ENCODE measurements around the gene STUM. TPM values are rescaled to one million over a fixed set of nuclear protein-coding genes. Genes with fewer than 3 reads are reported as not detected.

Gene STUM
- total and polyA plus RNA-seq, 2 donors from 2014 or later = 1.6 to 1.9 TPM

DNA sequence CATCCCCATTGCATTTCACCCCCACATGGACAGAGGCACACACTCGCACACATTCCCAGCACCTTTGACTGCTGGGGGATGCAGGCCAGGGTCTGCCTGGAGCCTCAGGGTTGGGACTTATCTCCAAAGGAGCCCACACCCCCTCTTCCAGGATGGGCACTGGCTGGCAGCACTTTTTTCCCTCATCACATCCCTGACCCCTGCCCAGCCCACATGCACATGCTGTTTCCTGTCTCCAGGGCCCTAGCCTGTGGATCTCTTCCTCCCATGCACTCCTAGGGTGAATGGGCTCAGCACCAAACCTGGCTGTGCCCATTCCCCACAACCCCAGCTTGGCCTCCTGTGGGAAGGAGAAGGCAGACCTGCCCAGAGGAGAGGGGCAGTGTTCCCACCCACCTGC lies 59.3 kb downstream of the STUM start:
- intact Hi-C loops (cut with DNase I) = no loop called here
- FAIRE-seq = no peak

DNA sequence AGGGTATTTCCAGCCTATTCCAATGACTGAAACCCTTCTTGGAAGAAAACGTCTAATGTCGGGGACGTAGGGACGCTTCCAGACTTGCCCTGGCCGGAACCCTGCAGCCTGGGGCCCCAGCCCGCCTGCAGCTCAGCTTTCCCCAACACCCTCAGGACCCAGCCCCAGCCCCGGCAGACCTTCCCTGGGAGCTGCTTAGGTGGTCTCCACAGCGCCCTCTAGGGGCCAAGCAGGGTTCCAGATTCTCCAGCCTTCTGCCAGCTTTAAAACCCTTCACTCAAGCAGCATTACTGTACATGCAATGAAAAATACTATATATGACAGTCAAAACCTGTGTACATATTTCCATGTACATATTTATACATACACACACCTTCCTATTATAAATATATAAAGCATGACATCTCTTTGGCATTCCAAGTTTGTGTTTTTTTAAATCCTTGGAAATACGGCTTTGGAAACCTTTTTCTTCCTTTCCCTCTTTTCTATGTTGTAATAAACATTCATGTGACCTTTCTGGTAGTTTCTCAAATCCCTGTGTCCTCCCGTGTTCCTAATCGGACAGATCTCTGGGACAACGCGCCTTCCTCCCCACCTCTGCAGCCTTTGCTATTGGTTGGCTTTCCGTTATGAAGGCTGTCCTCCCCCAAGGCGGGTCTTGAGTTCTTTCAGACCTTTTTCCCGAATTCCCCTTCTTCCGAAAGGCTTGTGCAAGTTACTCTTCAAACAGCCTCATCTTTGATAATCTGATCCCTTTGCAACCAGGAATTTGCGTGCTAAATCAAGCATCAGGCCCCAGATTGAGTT lies 60.3 kb downstream of the STUM start:
- no peak overlapping the region for H3K27ac ChIP-seq (ENCODE audit: low read depth in 2 of 2, low read length in 2 of 2)
- no peaks in the 10 kb centered on the region for H3K9me3 ChIP-seq (ENCODE audit: control insufficient read depth in 2 of 3, insufficient read depth in 1 of 3, low read length in 3 of 3)
- TF ChIP-seq, protein P1, sequence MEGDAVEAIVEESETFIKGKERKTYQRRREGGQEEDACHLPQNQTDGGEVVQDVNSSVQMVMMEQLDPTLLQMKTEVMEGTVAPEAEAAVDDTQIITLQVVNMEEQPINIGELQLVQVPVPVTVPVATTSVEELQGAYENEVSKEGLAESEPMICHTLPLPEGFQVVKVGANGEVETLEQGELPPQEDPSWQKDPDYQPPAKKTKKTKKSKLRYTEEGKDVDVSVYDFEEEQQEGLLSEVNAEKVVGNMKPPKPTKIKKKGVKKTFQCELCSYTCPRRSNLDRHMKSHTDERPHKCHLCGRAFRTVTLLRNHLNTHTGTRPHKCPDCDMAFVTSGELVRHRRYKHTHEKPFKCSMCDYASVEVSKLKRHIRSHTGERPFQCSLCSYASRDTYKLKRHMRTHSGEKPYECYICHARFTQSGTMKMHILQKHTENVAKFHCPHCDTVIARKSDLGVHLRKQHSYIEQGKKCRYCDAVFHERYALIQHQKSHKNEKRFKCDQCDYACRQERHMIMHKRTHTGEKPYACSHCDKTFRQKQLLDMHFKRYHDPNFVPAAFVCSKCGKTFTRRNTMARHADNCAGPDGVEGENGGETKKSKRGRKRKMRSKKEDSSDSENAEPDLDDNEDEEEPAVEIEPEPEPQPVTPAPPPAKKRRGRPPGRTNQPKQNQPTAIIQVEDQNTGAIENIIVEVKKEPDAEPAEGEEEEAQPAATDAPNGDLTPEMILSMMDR (IDR thresholded peaks at IDR 0.05; ENCODE audit: borderline replicate concordance, extremely low read depth, insufficient read depth) = peak; percentile 69
- no peaks in the 10 kb centered on the region for H3K36me3 ChIP-seq (ENCODE audit: control insufficient read depth in 2 of 3, insufficient read depth in 3 of 3, low read length in 3 of 3)
- no peak for FAIRE-seq
- H3K27me3 ChIP-seq (ENCODE audit: control insufficient read depth, insufficient read depth, low read length) = no peaks in the 10 kb centered on the region
- intact Hi-C loops (cut with DNase I) = no loop called here
- peak; percentile 77 to 85 (median 79) for DNase-seq
- H3K9ac ChIP-seq (ENCODE audit: low read length in 3 of 3) = no peak overlapping the region
- H3K4me1 ChIP-seq (ENCODE audit: control insufficient read depth in 2 of 3, insufficient read depth in 2 of 3, low read depth in 1 of 3, low read length in 3 of 3) = no peaks in the 10 kb centered on the region
- H3K4me3 ChIP-seq (ENCODE audit: low read length in 3 of 3) = no peak overlapping the region

More for the DNA sequence above, 59.3 kb downstream of the STUM start:
- Histone ChIP-seq H3K27me3 (ENCODE audit: control insufficient read depth, insufficient read depth, low read length) (no peaks in the 10 kb centered on the region), H3K27ac (ENCODE audit: low read depth in 2 of 2, low read length in 2 of 2) (no peak overlapping the region), H3K4me3 (ENCODE audit: low read length in 3 of 3) (no peak overlapping the region), H3K9me3 (ENCODE audit: control insufficient read depth in 2 of 3, insufficient read depth in 1 of 3, low read length in 3 of 3) (no peaks in the 10 kb centered on the region), H3K9ac (ENCODE audit: low read length in 3 of 3) (no peak overlapping the region), H3K36me3 (ENCODE audit: control insufficient read depth in 2 of 3, insufficient read depth in 3 of 3, low read length in 3 of 3) (no peaks in the 10 kb centered on the region), H3K4me1 (ENCODE audit: control insufficient read depth in 2 of 3, insufficient read depth in 2 of 3, low read depth in 1 of 3, low read length in 3 of 3) (peaks cover 0 to 2% (median 0%) of the 10 kb centered on the region in 3 donors)
- TF ChIP-seq, protein P1 (IDR thresholded peaks at IDR 0.05; ENCODE audit: borderline replicate concordance, extremely low read depth, insufficient read depth) = no peak
- no peak for DNase-seq

DNA sequence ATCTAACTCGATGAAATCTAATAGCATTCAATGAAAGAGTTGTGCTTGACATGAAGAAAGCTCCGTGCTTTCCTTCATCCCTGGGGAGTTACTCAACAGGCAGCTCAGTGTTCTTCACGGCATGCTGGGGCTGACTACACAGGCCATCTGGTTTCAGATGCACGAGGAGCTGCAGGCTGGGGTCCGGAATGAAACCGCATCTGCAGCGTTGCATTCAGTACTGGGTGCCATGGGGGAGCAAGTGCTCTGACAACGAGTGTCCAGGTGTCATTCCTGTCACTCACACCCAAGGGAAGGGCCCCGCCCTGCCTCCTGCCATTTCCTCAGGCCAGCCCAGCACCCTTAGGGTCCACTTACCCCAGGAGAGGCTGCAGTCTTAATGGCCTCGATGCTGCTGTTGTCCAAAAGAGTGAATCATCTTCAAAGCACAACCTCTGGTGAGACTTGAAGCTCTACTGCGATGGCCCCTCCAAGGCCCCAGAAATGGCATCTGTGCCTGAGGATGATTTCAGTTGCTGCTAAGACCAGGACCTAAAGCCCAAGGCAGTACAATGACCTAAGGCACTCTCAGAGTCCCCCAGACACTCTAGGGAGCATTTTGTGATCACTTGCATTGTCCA lies 61.4 kb downstream of the STUM start:
- H3K4me3 ChIP-seq (ENCODE audit: low read length in 3 of 3) = no peak overlapping the region

More for the DNA sequence above, 61.4 kb downstream of the STUM start:
- Histone ChIP-seq H3K9me3 (ENCODE audit: control insufficient read depth in 2 of 3, insufficient read depth in 1 of 3, low read length in 3 of 3) (no peaks in the 10 kb centered on the region), H3K27me3 (ENCODE audit: control insufficient read depth, insufficient read depth, low read length) (no peaks in the 10 kb centered on the region), H3K27ac (ENCODE audit: low read depth in 2 of 2, low read length in 2 of 2) (no peak overlapping the region), H3K36me3 (ENCODE audit: control insufficient read depth in 2 of 3, insufficient read depth in 3 of 3, low read length in 3 of 3) (no peaks in the 10 kb centered on the region), H3K4me1 (ENCODE audit: control insufficient read depth in 2 of 3, insufficient read depth in 2 of 3, low read depth in 1 of 3, low read length in 3 of 3) (no peaks in the 10 kb centered on the region), H3K9ac (ENCODE audit: low read length in 3 of 3) (no peak overlapping the region)
- intact Hi-C loops (cut with DNase I) = no loop called here
- DNase-seq (no peak), FAIRE-seq (no peak)
- TF ChIP-seq, protein P1 (IDR thresholded peaks at IDR 0.05; ENCODE audit: borderline replicate concordance, extremely low read depth, insufficient read depth) = no peak
